ENCODE measurements around the gene C1orf116.

C1orf116 gene

DNA sequence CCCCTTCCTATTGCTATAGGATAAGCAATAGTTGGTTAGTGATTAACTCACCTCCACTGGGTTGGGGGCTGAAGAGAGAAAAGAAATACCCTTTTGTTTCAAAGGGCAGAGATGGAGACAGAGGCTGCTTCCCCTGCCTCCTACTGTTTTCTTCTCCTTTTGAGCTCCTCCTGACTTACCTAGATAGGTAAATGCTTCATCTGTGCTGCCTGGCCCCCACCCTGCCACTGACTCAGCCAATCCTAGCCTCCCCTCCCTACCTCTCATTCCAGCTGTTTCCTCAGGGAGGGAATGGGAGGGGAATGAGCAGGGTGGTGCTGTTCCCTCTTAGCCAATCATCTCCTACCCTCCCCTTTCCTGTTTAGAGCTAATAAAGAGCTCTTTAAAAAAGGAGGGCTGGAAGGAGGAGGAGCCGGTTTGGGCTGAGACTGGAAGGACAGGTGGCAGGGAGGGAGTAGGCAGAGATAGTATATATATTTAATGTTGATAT, at the start of gene C1orf116:
Gene C1orf116, minus strand, starts transcription at position 229 of the 490 bp plus-strand sequence. CDS start 5,158 bp downstream, outside the sequence.
- no peak for DNase-seq

DNA sequence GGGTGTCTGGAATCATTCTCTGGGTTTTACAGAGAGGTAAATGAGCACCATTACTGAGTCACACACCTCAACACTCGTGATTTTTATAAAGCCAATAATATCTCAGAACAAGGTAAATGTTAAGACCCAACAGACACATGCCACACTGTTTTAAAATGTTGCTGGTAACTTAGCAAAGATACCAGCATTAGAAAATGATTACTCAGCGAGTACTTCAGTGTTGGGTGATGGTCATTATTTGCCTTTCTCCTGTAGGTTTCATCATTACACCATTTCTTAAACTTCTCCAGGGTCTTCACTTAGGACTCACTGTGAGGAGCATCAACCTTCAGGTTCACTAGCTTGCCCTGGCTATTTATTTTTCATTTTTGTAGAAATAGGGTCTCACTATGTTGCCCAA, 49.2 kb upstream of the C1orf116 start:
- no peak for DNase-seq

DNA sequence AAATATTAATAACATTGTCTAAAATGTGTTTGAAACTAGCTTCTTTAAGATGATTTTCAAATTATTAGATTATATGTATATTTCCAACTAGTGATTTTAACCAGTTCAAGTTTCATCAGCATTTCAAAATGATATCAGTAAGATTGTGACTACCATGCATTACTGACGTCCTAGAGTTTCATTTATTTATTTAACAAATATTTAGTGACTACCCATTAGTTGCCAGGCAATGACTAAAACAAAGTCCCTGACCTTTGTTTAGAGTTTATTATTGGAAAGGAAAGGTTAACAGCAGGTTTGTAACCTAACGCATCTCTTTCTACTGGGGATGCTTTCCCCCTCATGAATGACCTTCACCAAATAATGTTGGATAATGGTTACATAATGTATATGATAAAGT, 48.5 kb upstream of the C1orf116 start:
- DNase-seq = no peak

GRCh38 chr1:207079706-207080241, 47.2 kb upstream of the C1orf116 start:
- no peak for DNase-seq

DNA sequence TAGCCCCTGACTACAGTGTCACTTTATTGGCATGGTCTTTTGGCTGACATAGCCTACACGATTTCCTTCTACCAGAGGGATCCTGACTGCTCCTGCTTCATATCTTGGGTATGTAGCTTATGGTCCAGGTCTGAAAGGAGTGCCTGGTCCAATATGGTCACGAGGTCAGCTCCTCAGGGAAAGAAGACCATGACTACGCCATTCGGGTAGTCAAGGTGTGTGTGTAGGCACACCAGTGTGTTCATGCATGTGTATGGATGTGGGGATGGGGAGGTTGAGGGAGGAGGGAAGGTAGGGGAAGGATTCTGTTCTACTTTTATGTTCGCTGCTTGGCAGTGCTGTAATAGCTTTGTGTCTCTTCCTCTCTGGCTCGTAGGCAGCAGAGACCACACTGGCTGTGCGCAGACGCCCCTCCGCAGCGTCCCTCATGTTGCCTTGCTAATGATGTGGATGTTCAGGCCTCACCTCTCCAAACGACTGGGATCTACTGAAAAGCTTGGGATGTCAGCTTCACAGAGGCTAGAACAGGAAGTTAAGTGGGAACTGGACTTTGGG, 46.1 kb upstream of the C1orf116 start:
- DNase-seq = no peak

DNA sequence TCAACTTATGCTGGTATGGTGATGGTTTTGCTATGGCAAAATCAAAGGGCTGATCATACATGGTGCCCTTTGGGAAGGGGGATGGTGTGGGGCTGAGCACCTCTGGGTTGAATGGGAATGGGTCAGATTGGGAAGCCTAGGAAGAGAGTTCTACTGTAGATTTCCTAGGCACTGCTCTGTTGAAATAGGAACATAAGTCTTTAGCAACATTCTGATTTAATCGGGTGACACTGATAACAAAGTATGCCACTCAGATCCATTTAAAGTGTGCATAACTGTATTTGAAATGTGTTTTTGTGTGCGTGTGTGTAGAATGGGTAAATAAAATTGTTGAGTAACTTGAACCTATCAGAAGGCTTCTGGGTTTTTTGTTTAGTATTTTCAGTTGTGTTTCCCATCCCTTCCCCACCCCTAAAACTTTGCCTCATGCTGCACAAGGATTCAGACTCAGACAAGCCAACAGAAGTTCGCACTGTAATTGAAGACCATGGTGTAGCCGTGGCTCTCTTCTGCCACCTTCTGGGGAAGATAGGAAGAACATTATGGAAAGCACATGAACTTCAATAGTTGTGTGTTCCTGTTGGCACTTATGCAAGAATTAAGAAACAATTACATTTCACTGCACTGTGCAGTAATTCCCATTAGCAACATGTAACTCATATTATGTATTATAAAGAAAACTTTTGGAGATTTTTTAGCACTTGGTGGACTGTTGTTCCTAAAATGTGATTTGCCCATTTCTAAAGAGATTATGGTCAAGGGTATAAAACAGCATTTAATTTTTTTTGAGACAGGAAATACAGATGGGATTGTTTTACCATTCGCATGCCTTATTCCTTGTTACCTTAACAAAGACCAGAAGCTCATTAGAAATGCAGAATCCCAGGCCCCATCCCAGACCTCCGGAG, 45.2 kb upstream of the C1orf116 start:
- peak; percentile 83 for DNase-seq

- DNase-seq = no peak
Observed at GRCh38 chr1:207077012-207077411, 44.5 kb upstream of the C1orf116 start.

DNA sequence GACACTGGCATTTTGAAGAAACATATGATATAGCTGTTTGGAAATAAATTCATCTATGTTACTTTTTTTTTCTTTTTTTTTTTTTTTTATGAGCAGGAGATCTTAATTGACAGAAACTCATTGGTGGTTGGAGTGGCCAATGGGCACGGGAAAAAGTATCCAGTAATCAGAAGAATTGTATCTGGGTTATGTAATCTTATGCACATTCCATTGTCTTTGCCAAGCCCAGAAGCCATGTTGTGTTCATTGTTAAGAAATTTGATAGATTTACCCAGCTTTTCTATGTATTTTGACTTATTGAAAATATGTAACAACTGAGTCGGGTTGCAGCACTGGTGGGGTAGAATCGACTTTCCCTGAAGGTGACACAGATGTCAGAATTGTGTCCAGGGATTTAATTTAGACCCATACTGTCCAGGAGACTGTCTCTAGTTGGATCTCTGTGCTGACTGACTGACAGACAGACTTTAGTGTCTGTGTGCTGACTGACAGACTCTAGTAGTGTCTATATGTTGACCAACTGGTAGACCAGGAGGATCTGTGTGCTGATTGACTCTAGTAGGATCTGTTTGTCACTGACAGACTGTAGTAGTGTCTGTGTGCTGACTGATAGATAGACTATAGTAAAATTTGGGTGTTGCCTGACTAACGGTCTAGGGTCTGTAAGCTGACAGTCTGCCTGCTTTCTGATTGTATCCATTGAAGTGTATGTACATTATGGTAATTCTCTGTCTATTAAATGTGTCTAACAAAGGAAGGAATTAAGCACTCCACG, 43.8 kb upstream of the C1orf116 start:
- no peak for DNase-seq

GRCh38 chr1:207073906-207074820, 41.6 kb upstream of the C1orf116 start:
- no peak for DNase-seq

- DNase-seq = no peak
Observed at GRCh38 chr1:207072233-207072632, 39.7 kb upstream of the C1orf116 start.

DNA sequence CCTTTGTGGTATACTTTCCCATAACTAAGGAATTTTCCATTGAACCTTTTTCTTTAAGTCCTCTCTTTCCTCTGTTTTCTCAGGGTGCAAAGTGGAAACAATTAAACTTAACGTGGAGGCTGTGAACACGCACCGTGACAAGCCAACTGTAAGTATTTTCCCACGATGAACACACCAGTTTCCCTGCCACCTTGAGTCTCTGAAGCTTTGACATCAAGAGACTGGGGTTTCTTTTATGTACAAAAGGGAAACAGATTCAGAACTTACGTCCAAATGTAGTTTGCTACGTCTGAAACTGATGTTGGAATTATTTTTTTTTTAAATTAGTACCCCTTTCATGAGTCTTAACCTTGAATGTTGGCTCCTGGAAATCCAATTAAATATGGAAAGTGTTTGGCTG, 38.9 kb upstream of the C1orf116 start:
- DNase-seq = no peak

DNA sequence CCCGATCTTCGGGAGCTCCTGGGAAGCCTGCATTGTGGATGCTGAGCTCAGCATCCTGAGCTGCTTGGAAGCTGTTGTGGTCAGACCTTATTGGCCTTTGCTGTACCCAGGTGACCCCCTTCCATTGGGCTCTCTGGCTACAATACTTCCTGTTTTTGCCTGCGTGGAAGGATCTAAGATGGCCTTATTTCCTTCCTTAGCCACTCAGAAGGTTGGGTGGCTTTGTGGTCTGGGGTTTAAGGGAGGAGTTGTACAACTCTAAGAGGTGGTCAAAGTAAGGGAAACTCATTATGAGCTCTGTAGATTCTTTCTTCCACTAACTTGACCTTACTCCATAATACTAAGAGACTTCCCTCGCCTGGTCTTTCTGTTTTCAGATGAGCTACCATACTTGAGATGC, 38.3 kb upstream of the C1orf116 start:
- DNase-seq = no peak

- DNase-seq = no peak
Observed at GRCh38 chr1:207069858-207070506, 37.4 kb upstream of the C1orf116 start.

DNA sequence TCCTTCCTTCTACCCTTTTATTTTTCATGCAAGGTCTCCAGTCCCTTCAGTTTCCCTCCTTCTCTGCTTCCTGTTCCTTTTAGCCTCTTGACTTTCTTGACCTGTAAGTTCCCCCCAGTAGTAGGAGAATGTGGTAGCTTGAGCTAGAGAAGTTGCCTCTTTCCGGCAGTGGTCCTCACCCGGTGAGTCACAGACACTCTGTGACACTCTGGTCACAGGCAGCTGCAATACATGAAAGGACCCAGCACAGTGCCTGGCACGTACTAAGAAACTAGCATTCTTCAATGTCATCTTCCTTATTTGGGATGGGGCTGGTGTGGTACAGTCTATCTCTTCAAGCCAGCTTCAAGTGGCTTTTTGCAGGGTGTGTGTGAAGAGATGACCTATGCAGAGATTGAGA, 36.5 kb upstream of the C1orf116 start:
- DNase-seq = no peak

DNA sequence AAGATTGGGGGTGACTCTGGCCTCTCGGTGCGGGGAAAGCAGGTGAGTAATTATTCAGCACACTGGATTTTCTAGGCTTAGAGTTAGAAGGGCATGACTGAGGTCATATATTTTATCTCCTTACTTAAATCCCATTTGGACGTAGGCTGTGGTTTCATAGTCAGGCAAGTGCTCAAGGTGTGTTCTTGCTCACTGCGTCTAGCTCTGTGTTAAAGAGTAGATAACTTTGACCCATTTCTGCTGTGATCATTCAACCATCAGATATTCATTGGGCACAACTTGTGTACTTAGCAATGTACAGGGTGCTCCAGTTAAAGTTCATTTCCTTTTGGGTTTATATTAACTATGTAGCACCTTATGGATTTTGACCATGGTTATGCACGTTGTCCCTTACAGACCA, 35.1 kb upstream of the C1orf116 start:
- no peak for DNase-seq

- DNase-seq = no peak
Observed at GRCh38 chr1:207067185-207067584, 34.6 kb upstream of the C1orf116 start.

DNA sequence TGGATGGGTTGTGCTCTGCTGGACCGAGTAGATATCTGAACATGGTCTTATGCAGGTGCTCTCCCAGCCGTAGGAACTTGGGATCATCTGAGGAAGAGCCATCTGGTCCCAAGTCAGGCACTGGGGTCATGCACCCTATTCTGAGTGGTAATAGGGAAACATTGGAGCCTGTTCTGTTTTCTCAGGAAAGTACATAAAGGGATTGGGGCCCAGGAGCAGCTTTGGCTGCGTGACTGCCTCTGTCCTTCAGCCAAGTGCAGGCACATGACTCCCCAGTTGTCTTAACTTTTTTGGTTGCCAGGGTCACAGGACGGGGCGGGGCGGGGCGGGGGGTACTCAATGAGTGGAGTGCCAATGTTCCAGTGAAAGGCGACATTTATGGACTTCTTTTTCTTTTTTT, 32.0 kb upstream of the C1orf116 start:
- no peak for DNase-seq

DNA sequence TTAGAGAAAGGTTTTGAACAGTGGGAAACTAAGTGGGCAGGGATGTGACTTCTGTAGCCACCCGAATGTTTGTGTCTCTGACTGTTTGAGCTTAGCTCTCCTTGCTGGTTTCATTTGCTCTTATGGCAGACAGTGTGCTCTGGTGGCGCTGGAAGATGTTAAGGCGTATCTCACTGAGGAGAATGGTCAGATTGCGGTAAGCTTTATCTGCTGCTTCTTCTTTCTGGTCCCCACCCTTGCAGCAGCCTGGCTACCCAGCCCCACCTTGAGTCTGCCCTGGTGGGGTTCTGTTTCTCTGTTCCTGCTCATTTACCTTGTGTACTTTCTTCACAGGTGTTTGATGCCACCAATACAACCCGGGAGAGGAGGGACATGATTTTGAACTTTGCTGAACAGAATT, 30.5 kb upstream of the C1orf116 start:
- DNase-seq = no peak

DNA sequence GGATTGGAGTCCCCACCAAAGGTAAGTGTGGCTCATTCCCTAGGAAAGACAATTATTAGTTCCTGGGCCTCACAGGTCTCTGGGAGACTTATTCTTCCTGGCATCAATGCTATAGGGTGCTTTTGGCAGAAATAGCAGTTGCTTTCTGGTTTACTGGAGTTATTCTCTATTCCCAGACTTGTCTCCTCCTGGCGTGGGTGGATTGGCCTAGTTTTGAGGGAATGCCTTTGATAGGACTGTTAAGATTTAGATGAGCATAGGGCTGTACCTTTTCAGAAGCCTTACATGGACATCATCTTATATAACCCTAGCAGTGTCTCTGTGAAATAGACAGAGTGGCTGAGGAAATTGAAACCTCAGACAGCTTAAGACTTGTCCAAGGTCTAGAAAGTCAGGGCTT, 29.5 kb upstream of the C1orf116 start:
- no peak for DNase-seq

DNA sequence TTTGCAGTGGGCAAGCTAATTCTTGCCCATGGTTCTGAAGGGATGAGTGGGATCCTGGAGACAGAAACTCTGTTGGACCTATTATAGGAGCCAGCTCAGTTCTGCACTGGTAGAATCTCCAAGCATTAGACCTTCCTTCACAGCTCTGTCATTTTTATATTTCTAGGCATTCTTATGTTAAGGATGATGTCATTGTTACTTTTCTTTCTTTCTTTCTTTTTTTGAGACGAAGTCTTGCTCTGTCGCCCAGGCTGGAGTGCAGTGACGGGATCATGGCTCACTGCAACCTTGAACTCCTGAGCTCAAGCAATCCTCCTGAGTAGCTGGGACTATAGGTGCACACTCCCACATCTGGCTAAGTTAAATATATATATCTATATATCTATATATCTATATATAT, 28.0 kb upstream of the C1orf116 start:
- no peak for DNase-seq

DNA sequence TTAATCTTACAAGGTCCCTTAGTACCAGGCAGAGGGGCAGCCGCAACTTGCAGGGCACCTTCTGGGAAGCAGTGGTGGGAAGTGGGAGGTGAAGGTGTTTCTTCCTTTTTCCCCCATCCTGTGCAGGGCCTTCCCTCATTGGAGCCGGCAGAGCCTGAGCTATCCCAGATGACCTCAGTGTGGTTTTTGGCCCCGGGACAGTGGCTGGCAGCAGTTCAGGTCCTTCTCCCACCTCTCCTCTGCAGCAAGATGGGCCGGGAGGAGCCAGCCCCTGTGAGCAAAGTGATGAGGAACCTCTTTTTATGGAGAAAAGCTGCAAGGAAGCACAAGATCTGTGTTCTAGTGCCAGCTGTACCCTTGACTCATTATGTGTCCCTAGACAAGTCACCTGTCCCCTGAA, 27.3 kb upstream of the C1orf116 start:
- DNase-seq = no peak
